Body of pancreas (tissue), 4 donors: ENCODE data around the gene FGFBP1.

Experiments
- POLR2A ChIP-seq, 3 donors: fragments of 450-650 bp; IDR thresholded peaks; one replicate each; pipeline ENCODE4 v1.6.1; 2016; ENCODE audit warnings: antibody characterized with exemption in 3 of 3, mild to moderate bottlenecking in 2 of 3
- TF ChIP-seq, protein P1 (sequence below), 7 experiments: fragments of 450-650 bp in 4 of 7; fragments of 200-600 bp in 3 of 7; sonication (generic) in 3 of 7; IDR thresholded peaks; one replicate each; pipeline ENCODE4 v1.5.1; 2016 to 2019; ENCODE audit warnings: antibody characterized with exemption in 7 of 7

DNA sequence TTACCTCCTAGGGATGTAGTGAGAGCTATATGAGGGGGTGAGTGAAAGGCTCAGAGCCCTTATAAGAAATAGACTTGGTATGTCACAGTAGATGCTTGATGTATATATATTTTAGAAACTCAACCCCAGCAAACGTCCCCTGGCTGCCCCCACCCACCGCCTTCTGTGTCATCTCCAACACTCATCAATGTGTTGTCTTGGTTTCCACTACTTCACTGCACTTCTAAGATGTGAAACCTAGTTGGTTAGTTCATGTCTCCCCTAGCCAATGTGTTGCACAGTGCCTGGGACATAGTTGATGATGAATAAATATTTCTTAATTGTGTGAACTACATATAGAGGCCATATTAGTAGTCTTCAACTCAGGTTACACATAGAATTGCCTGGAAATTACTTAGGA, 20.0 kb upstream of the FGFBP1 start:
- TF ChIP-seq, protein P1, sequence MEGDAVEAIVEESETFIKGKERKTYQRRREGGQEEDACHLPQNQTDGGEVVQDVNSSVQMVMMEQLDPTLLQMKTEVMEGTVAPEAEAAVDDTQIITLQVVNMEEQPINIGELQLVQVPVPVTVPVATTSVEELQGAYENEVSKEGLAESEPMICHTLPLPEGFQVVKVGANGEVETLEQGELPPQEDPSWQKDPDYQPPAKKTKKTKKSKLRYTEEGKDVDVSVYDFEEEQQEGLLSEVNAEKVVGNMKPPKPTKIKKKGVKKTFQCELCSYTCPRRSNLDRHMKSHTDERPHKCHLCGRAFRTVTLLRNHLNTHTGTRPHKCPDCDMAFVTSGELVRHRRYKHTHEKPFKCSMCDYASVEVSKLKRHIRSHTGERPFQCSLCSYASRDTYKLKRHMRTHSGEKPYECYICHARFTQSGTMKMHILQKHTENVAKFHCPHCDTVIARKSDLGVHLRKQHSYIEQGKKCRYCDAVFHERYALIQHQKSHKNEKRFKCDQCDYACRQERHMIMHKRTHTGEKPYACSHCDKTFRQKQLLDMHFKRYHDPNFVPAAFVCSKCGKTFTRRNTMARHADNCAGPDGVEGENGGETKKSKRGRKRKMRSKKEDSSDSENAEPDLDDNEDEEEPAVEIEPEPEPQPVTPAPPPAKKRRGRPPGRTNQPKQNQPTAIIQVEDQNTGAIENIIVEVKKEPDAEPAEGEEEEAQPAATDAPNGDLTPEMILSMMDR (IDR thresholded peaks at IDR 0.05) = no peak
- no peak for TF ChIP-seq POLR2A (IDR thresholded peaks at IDR 0.05)
